A549 (cell line): ENCODE data around the gene UBE2H. TPM values are rescaled to one million over a fixed set of nuclear protein-coding genes. Genes with fewer than 3 reads are reported as not detected.

Experiments
- ATAC-seq, 2 experiments: fragments of 200-7000 bp in 1 of 2; fragments of >200 bp in 1 of 2; cut with Nextera tagmentation in 1 of 2; cut with Tn5 transposase in 1 of 2; 3 replicates each; pipeline versions ENCODE4 v1.8.0 to v1.9.1; 2018 to 2020; ENCODE audit warnings: mild to moderate bottlenecking in 1 of 2, moderate library complexity in 1 of 2
- CTCF ChIA-PET: fragments of 300-600 bp; sonication (Branson Sonifier 250); formaldehyde crosslinking; extraction: SDS; loops from one replicate; lab custom pipeline; 2021; ENCODE audit warnings: antibody characterized with exemption, inconsistent platforms; lab: Yijun Ruan, JAX
- POLR2A ChIA-PET: fragments of 350-600 bp; formaldehyde crosslinking; extraction: SDS; loops from one replicate; lab custom pipeline; 2021; ENCODE audit warnings: antibody characterized with exemption, inconsistent platforms; lab: Yijun Ruan, JAX
- DNase-seq, 2 experiments: peaks; one replicate each; pipeline versions ENCODE4 v3.0.0 to v3.0.0-alpha.2; 2011 to 2016; ENCODE audit warnings: low read depth in 1 of 2, low spot score in 1 of 2
- FAIRE-seq: peaks from 2 replicates; lab custom pipeline; 2011; peaks lifted over from hg19 to GRCh38; lab: Jason Lieb, UNC
- H3K27ac ChIP-seq, 2 experiments: fragments of >200 bp; sonication (Bioruptor Twin); formaldehyde crosslinking; 3 replicates each; pipeline ENCODE4 v1.5.1; 2016 to 2017
- H3K4me1 ChIP-seq: fragments of >200 bp; sonication (Bioruptor Twin); formaldehyde crosslinking; 3 replicates; pipeline ENCODE4 v1.6.1; 2016
- H3K4me2 ChIP-seq: fragments of >200 bp; sonication (Bioruptor Twin); formaldehyde crosslinking; 3 replicates; pipeline ENCODE4 v1.6.1; 2016
- H3K4me3 ChIP-seq: fragments of >200 bp; sonication (Bioruptor Twin); formaldehyde crosslinking; 3 replicates; pipeline ENCODE4 v1.5.1; 2016
- H3K9me3 ChIP-seq: fragments of >200 bp; sonication (Bioruptor Twin); formaldehyde crosslinking; 3 replicates; pipeline ENCODE4 v1.6.1; 2016
- BHLHE40 ChIP-seq: IDR thresholded peaks from 2 replicates; pipeline ENCODE4 v1.6.1; 2012; ENCODE audit warnings: low read depth, low read length, inconsistent platforms
- CBX8 ChIP-seq: fragments of 200-600 bp; sonication (generic); IDR thresholded peaks from 2 replicates; pipeline ENCODE4 v1.6.1; 2016
- CHD2 ChIP-seq: fragments of 150-350 bp; IDR thresholded peaks from 2 replicates; pipeline ENCODE4 v1.6.1; 2014; ENCODE audit warnings: low read length; ENCODE audit not compliant: partially characterized antibody
- EHF ChIP-seq: fragments of 250-450 bp; sonication (Bioruptor Pico); IDR thresholded peaks from 2 replicates; pipeline ENCODE4 v1.5.0; 2020; ENCODE audit warnings: mild to moderate bottlenecking
- ESRRA ChIP-seq: fragments of 150-350 bp; IDR thresholded peaks from 2 replicates; pipeline ENCODE4 v1.6.1; 2014; ENCODE audit warnings: mild to moderate bottlenecking, low read length, borderline replicate concordance
- FOSB ChIP-seq: fragments of 250-450 bp; sonication (Bioruptor Pico); IDR thresholded peaks from 2 replicates; pipeline ENCODE4 v1.5.0; 2020; ENCODE audit warnings: mild to moderate bottlenecking, moderate library complexity
- FOSL2 ChIP-seq, 2 experiments: fragments of 450-650 bp in 1 of 2; fragments of >200 bp in 1 of 2; sonication (Bioruptor Twin) in 1 of 2; formaldehyde crosslinking; IDR thresholded peaks; 2 replicates each; pipeline versions ENCODE4 v1.5.0 to v1.6.1; 2016 to 2020; ENCODE audit warnings: mild to moderate bottlenecking in 1 of 2, moderate library complexity in 1 of 2
- FOXS1 ChIP-seq: fragments of 250-450 bp; sonication (Bioruptor Pico); IDR thresholded peaks from 2 replicates; pipeline ENCODE4 v1.5.0; 2020; ENCODE audit warnings: mild to moderate bottlenecking, moderate library complexity
- HEYL ChIP-seq: fragments of 250-450 bp; sonication (Bioruptor Pico); IDR thresholded peaks from 2 replicates; pipeline ENCODE4 v1.8.0; 2021; ENCODE audit warnings: mild to moderate bottlenecking, moderate library complexity
- HOXB13 ChIP-seq: fragments of 250-450 bp; sonication (Bioruptor Pico); IDR thresholded peaks from 2 replicates; pipeline ENCODE4 v1.5.0; 2020; ENCODE audit warnings: low read depth, mild to moderate bottlenecking, moderate library complexity
- HOXB5 ChIP-seq: fragments of 250-450 bp; sonication (Bioruptor Pico); IDR thresholded peaks from 2 replicates; pipeline ENCODE4 v1.5.0; 2020; ENCODE audit warnings: mild to moderate bottlenecking, moderate library complexity
- JUN ChIP-seq, 2 experiments: fragments of >200 bp; sonication (Bioruptor Twin); formaldehyde crosslinking; IDR thresholded peaks; 2 replicates in 1 of 2; 3 replicates in 1 of 2; pipeline ENCODE4 v1.6.1; 2016 to 2017
- JUNB ChIP-seq: fragments of >200 bp; sonication (Bioruptor Twin); formaldehyde crosslinking; IDR thresholded peaks from 2 replicates; pipeline ENCODE4 v1.6.1; 2016
- KDM1A ChIP-seq: fragments of 200-600 bp; sonication (generic); IDR thresholded peaks from 2 replicates; pipeline ENCODE4 v1.6.1; 2016; ENCODE audit warnings: low read depth, mild to moderate bottlenecking
- NFE2L2 ChIP-seq: fragments of 150-350 bp; conservative IDR thresholded peaks from 2 replicates; pipeline ENCODE4 v1.6.1; 2014; ENCODE audit warnings: low read length
- NPAS2 ChIP-seq: fragments of 250-450 bp; sonication (Bioruptor Pico); IDR thresholded peaks from 2 replicates; pipeline ENCODE4 v1.8.0; 2022; ENCODE audit warnings: mild to moderate bottlenecking, moderate library complexity, borderline replicate concordance
- NR3C1 ChIP-seq: fragments of >200 bp; sonication (Bioruptor Twin); formaldehyde crosslinking; IDR thresholded peaks from 3 replicates; pipeline ENCODE4 v1.6.1; 2017
- POLR2AphosphoS2 ChIP-seq: conservative IDR thresholded peaks from 2 replicates; pipeline ENCODE4 v1.6.1; 2012; ENCODE audit warnings: low read length, improper control_type of control experiment, inconsistent platforms
- RFX5 ChIP-seq: fragments of 450-650 bp; IDR thresholded peaks from 2 replicates; pipeline ENCODE4 v1.7.1; 2014; ENCODE audit warnings: antibody characterized with exemption, mild to moderate bottlenecking, moderate library complexity
- RNF2 ChIP-seq: fragments of 200-600 bp; sonication (generic); IDR thresholded peaks from 2 replicates; pipeline ENCODE4 v1.6.1; 2016; ENCODE audit warnings: low read depth, mild to moderate bottlenecking, antibody characterized with exemption, moderate library complexity, borderline replicate concordance
- TFCP2L1 ChIP-seq: fragments of 250-450 bp; sonication (Bioruptor Pico); IDR thresholded peaks from 2 replicates; pipeline ENCODE4 v1.5.0; 2021; ENCODE audit warnings: mild to moderate bottlenecking
- WGBS: methylation state at CpG from one replicate; pipeline ENCODE4 v1.1.6; 2017; ENCODE audit errors: missing lambda C conversion rate; 5-methylcytosine and 5-hydroxymethylcytosine counted together
- polyA plus RNA-seq, 4 experiments: library from polyadenylated mRNA; depleted of rRNA in 3 of 4; stranded (reverse); fragments of >200 nt; fragmentation: RNase III in 1 of 4; extraction: RNeasy Plus Mini Kit Qiagen cat#74134 plus additional on column Dnase treatment in 1 of 4; gene quantifications; 2 replicates in 3 of 4; 3 replicates in 1 of 4; pipeline ENCODE4 v1.2.3, GENCODE V29; 2011 to 2017
- TF ChIP-seq, protein P1 (sequence below): fragments of >200 bp; sonication (Bioruptor Twin); formaldehyde crosslinking; IDR thresholded peaks from 3 replicates; pipeline ENCODE4 v1.6.1; 2016
- TF ChIP-seq, protein P2 (sequence below): fragments of 150-350 bp; IDR thresholded peaks from 2 replicates; pipeline ENCODE4 v1.6.1; 2014; ENCODE audit warnings: low read depth, mild to moderate bottlenecking, low read length
- TF ChIP-seq, protein P3 (sequence below): IDR thresholded peaks from 2 replicates; pipeline ENCODE4 v1.6.1; 2012
- TF ChIP-seq, protein P4 (sequence below): fragments of 250-450 bp; sonication (Bioruptor Pico); IDR thresholded peaks from 2 replicates; pipeline ENCODE4 v1.5.0; 2021; ENCODE audit warnings: mild to moderate bottlenecking, moderate library complexity, borderline replicate concordance

UBE2H gene
- polyA plus RNA-seq, 2 of the 4 experiments (the other 2 are of a cell fraction), result 73.5 to 99.2 TPM

DNA sequence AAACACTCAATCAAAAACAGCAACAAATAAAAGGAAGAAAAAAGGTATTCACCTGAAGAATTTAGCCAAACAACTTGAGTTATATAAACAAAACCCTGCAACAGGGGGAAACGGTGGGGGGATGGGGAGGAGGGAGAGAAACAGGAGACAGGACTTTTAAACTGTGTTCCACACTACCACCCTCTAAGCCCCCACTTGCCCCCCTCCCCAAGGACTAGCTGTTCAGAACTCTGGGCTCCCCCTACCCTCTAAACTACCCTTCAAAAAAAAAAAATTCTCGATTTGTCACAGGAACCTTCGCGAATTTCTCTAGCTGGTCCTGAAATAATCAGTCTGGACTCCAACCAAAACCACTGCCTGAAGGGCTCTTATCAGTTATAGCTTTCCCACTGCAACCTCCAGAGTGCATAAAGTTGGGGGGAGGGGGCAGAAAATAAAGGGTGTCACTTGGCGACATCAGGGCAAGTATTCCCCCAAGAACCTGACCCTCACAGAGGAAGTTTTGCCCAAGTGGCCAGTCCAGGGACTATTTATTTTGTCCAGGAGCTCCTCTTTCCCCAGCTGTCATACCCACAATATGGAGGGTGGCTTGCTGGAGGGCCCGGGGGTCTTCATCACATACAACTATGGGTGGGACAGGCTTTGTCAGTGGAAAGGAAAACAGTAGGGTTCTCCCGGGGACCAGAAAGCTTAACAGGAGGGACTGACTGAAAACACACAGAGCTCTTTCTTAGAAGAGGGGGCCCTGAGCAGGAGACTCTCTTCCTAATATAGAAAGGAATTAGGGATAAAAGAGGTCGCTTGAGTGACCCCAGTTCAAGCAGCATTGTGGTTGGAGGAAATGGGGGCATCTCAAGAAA lies 1.3 kb downstream of the UBE2H start:
- ChIA-PET POLR2A (interaction anchor here (0.9 to 1.9 kb wide), 5 partner anchors 45 to 126 kb away, joined by 3 to 9 read pairs (median 4); no protein-coding TSS in a partner anchor), CTCF (interaction anchor here (0.6 to 2.7 kb wide), 12 partner anchors 16 to 286 kb away, joined by 3 to 9 read pairs (median 4); no protein-coding TSS in a partner anchor)
- peak overlapping the region; percentile 73 for H3K4me3 ChIP-seq
- H3K9me3 ChIP-seq, result no peaks in the 10 kb centered on the region
- peak overlapping the region; percentile 83 to 95 for H3K27ac ChIP-seq
- no peak for TF ChIP-seq FOSB (CRISPR knock-in tag)
- TF ChIP-seq, protein P1, sequence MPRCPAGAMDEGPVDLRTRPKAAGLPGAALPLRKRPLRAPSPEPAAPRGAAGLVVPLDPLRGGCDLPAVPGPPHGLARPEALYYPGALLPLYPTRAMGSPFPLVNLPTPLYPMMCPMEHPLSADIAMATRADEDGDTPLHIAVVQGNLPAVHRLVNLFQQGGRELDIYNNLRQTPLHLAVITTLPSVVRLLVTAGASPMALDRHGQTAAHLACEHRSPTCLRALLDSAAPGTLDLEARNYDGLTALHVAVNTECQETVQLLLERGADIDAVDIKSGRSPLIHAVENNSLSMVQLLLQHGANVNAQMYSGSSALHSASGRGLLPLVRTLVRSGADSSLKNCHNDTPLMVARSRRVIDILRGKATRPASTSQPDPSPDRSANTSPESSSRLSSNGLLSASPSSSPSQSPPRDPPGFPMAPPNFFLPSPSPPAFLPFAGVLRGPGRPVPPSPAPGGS, result no peak
- no peak for TF ChIP-seq NFE2L2
- no peak for TF ChIP-seq RFX5
- TF ChIP-seq HEYL, result no peak
- no peak for TF ChIP-seq RNF2
- TF ChIP-seq JUN (IDR thresholded peaks at IDR 0.05), result no peak; a peak in 1 of 5 replicates
- TF ChIP-seq, protein P2, sequence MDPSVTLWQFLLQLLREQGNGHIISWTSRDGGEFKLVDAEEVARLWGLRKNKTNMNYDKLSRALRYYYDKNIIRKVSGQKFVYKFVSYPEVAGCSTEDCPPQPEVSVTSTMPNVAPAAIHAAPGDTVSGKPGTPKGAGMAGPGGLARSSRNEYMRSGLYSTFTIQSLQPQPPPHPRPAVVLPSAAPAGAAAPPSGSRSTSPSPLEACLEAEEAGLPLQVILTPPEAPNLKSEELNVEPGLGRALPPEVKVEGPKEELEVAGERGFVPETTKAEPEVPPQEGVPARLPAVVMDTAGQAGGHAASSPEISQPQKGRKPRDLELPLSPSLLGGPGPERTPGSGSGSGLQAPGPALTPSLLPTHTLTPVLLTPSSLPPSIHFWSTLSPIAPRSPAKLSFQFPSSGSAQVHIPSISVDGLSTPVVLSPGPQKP, result no peak
- no peak for TF ChIP-seq HOXB13 (CRISPR knock-in tag)
- no peak for TF ChIP-seq FOXS1 (CRISPR knock-in tag)
- TF ChIP-seq ESRRA, result no peak
- TF ChIP-seq HOXB5 (CRISPR knock-in tag), result no peak
- TF ChIP-seq, all 56 proteins: peak for 0
- ATAC-seq, result peak in 1 of 2 experiments; percentile 19; a peak in 3 of 6 replicates
- DNase-seq, result no peak
- no peak for FAIRE-seq
- peaks cover 37% of the 10 kb centered on the region for H3K4me1 ChIP-seq
- 0% methylated on average over 8 of the region's 8 CpGs for WGBS
- H3K4me2 ChIP-seq, result peak overlapping the region; percentile 100

DNA sequence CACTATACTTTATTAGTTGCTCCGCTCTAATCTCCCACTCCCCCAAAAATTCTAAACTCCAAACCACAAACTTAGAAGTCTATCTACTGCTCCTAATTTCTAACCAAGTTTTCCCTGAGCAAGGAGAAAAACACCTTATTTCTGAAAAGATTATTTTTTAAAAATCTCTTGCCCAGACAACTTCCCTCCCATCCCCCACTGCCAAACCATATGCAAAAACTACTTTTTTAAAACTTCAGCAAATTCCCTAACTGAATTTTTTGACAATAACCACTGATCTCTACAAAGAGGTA lies 1.9 kb downstream of the UBE2H start:
- POLR2A ChIA-PET, result interaction anchor here (1.2 to 1.9 kb wide), 3 partner anchors 44 to 126 kb away, joined by 4 to 9 read pairs (median 5); no protein-coding TSS in a partner anchor
- peak overlapping the region; percentile 73 for H3K4me3 ChIP-seq
- FAIRE-seq, result no peak
- peaks cover 37% of the 10 kb centered on the region for H3K4me1 ChIP-seq
- 53% methylated on average over 1 of the region's 1 CpG for WGBS
- ATAC-seq, result no peak
- peak overlapping the region; percentile 83 to 95 for H3K27ac ChIP-seq
- CTCF ChIA-PET, result interaction anchor here (1.1 to 2.7 kb wide), 8 partner anchors 12 to 126 kb away, joined by 3 to 9 read pairs (median 4); no protein-coding TSS in a partner anchor
- TF ChIP-seq POLR2AphosphoS2, result no peak
- TF ChIP-seq, all 56 proteins: peak for 0
- no peaks in the 10 kb centered on the region for H3K9me3 ChIP-seq
- peak overlapping the region; percentile 100 for H3K4me2 ChIP-seq
- no peak for DNase-seq

DNA sequence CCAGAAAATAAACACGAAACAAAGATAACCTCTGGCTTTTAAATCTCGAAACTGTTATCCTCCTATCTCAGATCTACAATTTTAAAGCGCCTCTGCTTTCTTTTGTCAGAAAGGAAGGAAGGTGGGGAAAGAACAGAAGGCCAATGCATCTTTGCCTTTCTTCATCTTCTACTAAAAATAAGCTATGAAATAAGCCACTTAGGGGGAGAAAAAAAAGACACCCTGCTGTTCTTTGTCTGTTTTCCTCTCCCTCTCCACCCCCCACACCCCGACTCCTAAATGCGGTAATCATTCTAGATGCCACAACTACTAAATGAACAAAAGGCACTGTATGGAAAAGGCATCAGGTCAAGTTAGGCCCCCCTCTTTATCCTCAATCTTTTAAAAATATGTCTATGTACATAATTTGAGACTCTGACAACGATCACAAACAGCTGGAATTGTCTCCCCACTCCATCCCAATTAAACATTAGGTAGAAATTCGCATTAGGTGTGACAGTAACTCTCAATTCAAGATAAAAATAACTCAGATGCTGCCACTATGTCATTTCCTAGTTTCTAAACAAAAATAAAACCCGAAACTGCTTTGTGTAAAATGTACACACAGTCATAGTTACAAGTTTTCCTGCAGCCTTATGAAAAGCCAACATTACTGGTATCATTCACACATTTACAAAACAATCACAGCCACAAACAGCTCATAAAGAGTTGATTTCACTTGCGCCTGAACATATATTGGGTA lies 2.4 kb downstream of the UBE2H start:
- Histone ChIP-seq H3K9me3 (no peaks in the 10 kb centered on the region), H3K27ac (peak overlapping the region; percentile 83 to 95), H3K4me2 (peak overlapping the region; percentile 100), H3K4me3 (peak overlapping the region; percentile 73), H3K4me1 (peaks cover 32% of the 10 kb centered on the region)
- POLR2A ChIA-PET, result interaction anchor here (1.2 to 2.0 kb wide), 3 partner anchors 9 to 125 kb away, joined by 4 to 15 read pairs (median 5); no protein-coding TSS in a partner anchor
- ATAC-seq (no peak), DNase-seq (no peak), FAIRE-seq (no peak)
- CTCF ChIA-PET, result interaction anchor here (0.7 to 2.7 kb wide), 8 partner anchors 8 to 125 kb away, joined by 3 to 21 read pairs (median 4); no protein-coding TSS in a partner anchor
- 11% methylated on average over 9 of the region's 9 CpGs for WGBS
- TF ChIP-seq JUN (IDR thresholded peaks at IDR 0.05) (no peak), EHF (CRISPR knock-in tag) (no peak), CBX8 (no peak), FOSL2 (IDR thresholded peaks at IDR 0.05) (no peak), FOSL2 (CRISPR knock-in tag; IDR thresholded peaks at IDR 0.05) (no peak), NPAS2 (CRISPR knock-in tag) (no peak), JUNB (no peak), KDM1A (no peak), RFX5 (no peak), NR3C1 (no peak), CHD2 (no peak), HOXB13 (CRISPR knock-in tag) (no peak), BHLHE40 (no peak), TFCP2L1 (CRISPR knock-in tag) (no peak)
- TF ChIP-seq, protein P3, sequence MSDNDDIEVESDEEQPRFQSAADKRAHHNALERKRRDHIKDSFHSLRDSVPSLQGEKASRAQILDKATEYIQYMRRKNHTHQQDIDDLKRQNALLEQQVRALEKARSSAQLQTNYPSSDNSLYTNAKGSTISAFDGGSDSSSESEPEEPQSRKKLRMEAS, result no peak
- TF ChIP-seq, protein P4, sequence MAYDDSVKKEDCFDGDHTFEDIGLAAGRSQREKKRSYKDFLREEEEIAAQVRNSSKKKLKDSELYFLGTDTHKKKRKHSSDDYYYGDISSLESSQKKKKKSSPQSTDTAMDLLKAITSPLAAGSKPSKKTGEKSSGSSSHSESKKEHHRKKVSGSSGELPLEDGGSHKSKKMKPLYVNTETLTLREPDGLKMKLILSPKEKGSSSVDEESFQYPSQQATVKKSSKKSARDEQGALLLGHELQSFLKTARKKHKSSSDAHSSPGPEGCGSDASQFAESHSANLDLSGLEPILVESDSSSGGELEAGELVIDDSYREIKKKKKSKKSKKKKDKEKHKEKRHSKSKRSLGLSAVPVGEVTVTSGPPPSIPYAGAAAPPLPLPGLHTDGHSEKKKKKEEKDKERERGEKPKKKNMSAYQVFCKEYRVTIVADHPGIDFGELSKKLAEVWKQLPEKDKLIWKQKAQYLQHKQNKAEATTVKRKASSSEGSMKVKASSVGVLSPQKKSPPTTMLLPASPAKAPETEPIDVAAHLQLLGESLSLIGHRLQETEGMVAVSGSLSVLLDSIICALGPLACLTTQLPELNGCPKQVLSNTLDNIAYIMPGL (CRISPR knock-in tag), result no peak
- TF ChIP-seq, protein P1, result no peak
